ENCODE measurements around the gene CEP89.

DNA sequence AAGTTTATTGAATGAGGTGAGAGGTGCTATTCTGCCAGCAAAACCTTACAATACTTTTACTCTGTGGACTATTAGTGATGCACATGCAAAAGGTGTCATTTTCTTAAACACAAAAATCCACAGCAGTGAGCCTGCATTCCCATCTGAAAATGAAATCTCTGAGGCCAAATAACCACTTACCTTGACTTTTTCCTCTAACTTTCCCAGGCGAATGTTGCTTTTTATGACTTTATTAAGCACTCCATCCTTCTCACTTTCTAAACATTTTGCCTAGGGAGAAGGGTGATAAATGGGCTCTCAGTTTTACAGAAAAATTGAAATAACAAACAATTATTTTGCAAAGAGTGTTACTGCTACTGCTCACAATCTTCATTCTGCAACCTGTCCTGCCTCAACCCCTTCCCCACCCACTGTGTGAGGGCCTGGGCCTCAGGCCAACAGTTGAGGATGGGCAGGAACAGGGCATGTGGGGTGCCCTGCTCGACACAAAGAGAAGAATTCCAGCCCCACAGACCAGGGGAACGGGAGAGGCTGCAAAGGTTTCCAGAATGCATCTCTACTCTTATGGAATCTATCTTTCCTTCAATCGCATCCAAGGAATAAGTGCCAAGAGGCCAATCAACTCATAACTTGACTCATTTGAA is 84.1 kb downstream of the CEP89 start:
- TF ChIP-seq, protein P1, sequence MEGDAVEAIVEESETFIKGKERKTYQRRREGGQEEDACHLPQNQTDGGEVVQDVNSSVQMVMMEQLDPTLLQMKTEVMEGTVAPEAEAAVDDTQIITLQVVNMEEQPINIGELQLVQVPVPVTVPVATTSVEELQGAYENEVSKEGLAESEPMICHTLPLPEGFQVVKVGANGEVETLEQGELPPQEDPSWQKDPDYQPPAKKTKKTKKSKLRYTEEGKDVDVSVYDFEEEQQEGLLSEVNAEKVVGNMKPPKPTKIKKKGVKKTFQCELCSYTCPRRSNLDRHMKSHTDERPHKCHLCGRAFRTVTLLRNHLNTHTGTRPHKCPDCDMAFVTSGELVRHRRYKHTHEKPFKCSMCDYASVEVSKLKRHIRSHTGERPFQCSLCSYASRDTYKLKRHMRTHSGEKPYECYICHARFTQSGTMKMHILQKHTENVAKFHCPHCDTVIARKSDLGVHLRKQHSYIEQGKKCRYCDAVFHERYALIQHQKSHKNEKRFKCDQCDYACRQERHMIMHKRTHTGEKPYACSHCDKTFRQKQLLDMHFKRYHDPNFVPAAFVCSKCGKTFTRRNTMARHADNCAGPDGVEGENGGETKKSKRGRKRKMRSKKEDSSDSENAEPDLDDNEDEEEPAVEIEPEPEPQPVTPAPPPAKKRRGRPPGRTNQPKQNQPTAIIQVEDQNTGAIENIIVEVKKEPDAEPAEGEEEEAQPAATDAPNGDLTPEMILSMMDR (conservative IDR thresholded peaks at IDR 0.05 in 1 of 2, IDR thresholded peaks at IDR 0.05 in 1 of 2; ENCODE audit: low read depth in 1 of 2, low read length in 2 of 2): no peak
- TF ChIP-seq EZH2 (IDR thresholded peaks at IDR 0.05; ENCODE audit: low read length, missing control alignments): no peak
